ENCODE data around the gene THOC5. TPM values are rescaled to one million over a fixed set of nuclear protein-coding genes. Genes with fewer than 3 reads are reported as not detected.

THOC5 gene
- polyA plus RNA-seq, 1 of the 3 experiments (the other 2 are of a cell fraction) = 95.9 TPM

DNA sequence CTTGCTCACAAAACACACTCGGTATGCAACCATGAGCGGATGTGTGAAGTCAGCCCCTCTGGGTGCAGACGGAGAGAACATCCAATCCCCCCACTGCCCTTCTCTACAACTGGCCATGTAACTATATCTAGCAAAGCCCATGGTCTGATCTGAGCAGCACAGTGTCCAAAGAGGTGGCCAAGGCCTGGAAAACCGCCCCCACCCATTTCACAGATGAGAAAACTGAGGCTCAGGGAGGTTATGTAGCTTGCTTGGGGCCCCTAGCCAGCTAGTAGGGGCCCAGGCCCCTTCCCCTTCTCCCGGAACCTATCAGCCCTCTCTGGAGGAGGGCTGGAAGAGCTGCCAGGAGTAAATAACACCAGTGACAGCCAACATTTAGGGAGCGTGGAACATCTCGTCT is 89.0 kb downstream of the THOC5 start:
- no peak overlapping the region for H3K4me3 ChIP-seq (ENCODE audit: low read depth in 2 of 2, low read length in 1 of 2)
- peaks cover 0 to 4% of the 10 kb centered on the region in 2 experiments; a peak in 1 of 4 replicates for H3K4me1 ChIP-seq (ENCODE audit: control insufficient read depth in 1 of 2, insufficient read depth in 2 of 2, low read depth in 1 of 2, low read length in 1 of 2)
- H3K36me3 ChIP-seq (replicated peaks in 1 of 2; ENCODE audit: control insufficient read depth in 1 of 2, insufficient read depth in 2 of 2, low read length in 1 of 2) = no peaks in the 10 kb centered on the region
- H3K27me3 ChIP-seq (ENCODE audit: insufficient read depth) = no peaks in the 10 kb centered on the region
- DNase-seq = no peak
- no peak overlapping the region for H3K4me2 ChIP-seq
- H3K9me3 ChIP-seq = no peaks in the 10 kb centered on the region
- POLR2A ChIA-PET = no interaction called here
- H3K79me2 ChIP-seq (ENCODE audit: insufficient read depth) = no peaks in the 10 kb centered on the region
- H3F3A ChIP-seq (replicated peaks; ENCODE audit: insufficient read depth) = no peaks in the 10 kb centered on the region
- no peak overlapping the region for H3K27ac ChIP-seq (ENCODE audit: low read depth in 2 of 2, low read length in 1 of 2)
- 84% methylated on average over 6 of the region's 7 CpGs for WGBS (ENCODE audit: low lambda C conversion rate)
- H3K9me2 ChIP-seq = no peaks in the 10 kb centered on the region
- no peak overlapping the region for H3K9ac ChIP-seq
- no peak overlapping the region for H2AFZ ChIP-seq (ENCODE audit: low read depth)
- H4K20me1 ChIP-seq (ENCODE audit: insufficient read depth) = no peaks in the 10 kb centered on the region
- TF ChIP-seq, protein P1, sequence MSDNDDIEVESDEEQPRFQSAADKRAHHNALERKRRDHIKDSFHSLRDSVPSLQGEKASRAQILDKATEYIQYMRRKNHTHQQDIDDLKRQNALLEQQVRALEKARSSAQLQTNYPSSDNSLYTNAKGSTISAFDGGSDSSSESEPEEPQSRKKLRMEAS (IDR thresholded peaks at IDR 0.05; ENCODE audit: low read depth) = no peak
- CTCF ChIA-PET = no interaction called here

GRCh38 chr22:29463629-29464028 is 89.9 kb downstream of the THOC5 start:
- no peak for TF ChIP-seq EZH2phosphoT487 (IDR thresholded peaks at IDR 0.05; ENCODE audit: borderline replicate concordance, low read depth)
- TF ChIP-seq NFIC (IDR thresholded peaks at IDR 0.05; ENCODE audit: borderline replicate concordance) = no peak
- no peak for TF ChIP-seq FOSL2 (IDR thresholded peaks at IDR 0.05; ENCODE audit: borderline replicate concordance, low read depth)
- TF ChIP-seq RFX5 (IDR thresholded peaks at IDR 0.05; ENCODE audit: low read length) = no peak
- no peak for TF ChIP-seq SIN3A (IDR thresholded peaks at IDR 0.05; ENCODE audit: borderline replicate concordance, low read depth, low read length)
- H3K79me2 ChIP-seq (ENCODE audit: insufficient read depth) = no peaks in the 10 kb centered on the region
- ChIA-PET POLR2A (no interaction called here), CTCF (no interaction called here)
- 94% methylated on average over 5 of the region's 7 CpGs for WGBS (ENCODE audit: low lambda C conversion rate)
- H3K4me1 ChIP-seq (ENCODE audit: control insufficient read depth in 1 of 2, insufficient read depth in 2 of 2, low read depth in 1 of 2, low read length in 1 of 2) = peaks cover 0 to 4% of the 10 kb centered on the region in 2 experiments; a peak in 1 of 4 replicates
- H3K36me3 ChIP-seq (replicated peaks in 1 of 2; ENCODE audit: control insufficient read depth in 1 of 2, insufficient read depth in 2 of 2, low read length in 1 of 2) = no peaks in the 10 kb centered on the region
- no peak overlapping the region for H3K9ac ChIP-seq
- no peaks in the 10 kb centered on the region for H3K9me2 ChIP-seq
- H3K27me3 ChIP-seq (ENCODE audit: insufficient read depth) = no peaks in the 10 kb centered on the region
- H3K27ac ChIP-seq (ENCODE audit: low read depth in 2 of 2, low read length in 1 of 2) = no peak overlapping the region
- no peak overlapping the region for H3K4me3 ChIP-seq (ENCODE audit: low read depth in 2 of 2, low read length in 1 of 2)
- no peaks in the 10 kb centered on the region for H4K20me1 ChIP-seq (ENCODE audit: insufficient read depth)
- no peak for DNase-seq
- no peaks in the 10 kb centered on the region for H3K9me3 ChIP-seq
- no peak overlapping the region for H3K4me2 ChIP-seq
- no peaks in the 10 kb centered on the region for H3F3A ChIP-seq (replicated peaks; ENCODE audit: insufficient read depth)
- H2AFZ ChIP-seq (ENCODE audit: low read depth) = no peak overlapping the region

- H4K20me1 ChIP-seq (ENCODE audit: insufficient read depth) = no peaks in the 10 kb centered on the region
- ChIA-PET POLR2A (interaction anchor here (0.9 kb wide), 1 partner anchor 19 kb away, joined by 4 read pairs; the partner anchor contains the start of gene NEFH), CTCF (no interaction called here)
- H3K9me3 ChIP-seq = no peaks in the 10 kb centered on the region
- H3F3A ChIP-seq (replicated peaks; ENCODE audit: insufficient read depth) = no peaks in the 10 kb centered on the region
- no peak overlapping the region for H3K4me3 ChIP-seq (ENCODE audit: low read depth in 2 of 2, low read length in 1 of 2)
- H3K4me1 ChIP-seq (ENCODE audit: control insufficient read depth in 1 of 2, insufficient read depth in 2 of 2, low read depth in 1 of 2, low read length in 1 of 2) = peaks cover 0 to 6% of the 10 kb centered on the region in 2 experiments; a peak in 1 of 4 replicates
- DNase-seq = no peak
- H3K4me2 ChIP-seq = no peak overlapping the region
- H3K27ac ChIP-seq (ENCODE audit: low read depth in 2 of 2, low read length in 1 of 2) = no peak overlapping the region
- H3K27me3 ChIP-seq (ENCODE audit: insufficient read depth) = no peaks in the 10 kb centered on the region
- H3K36me3 ChIP-seq (replicated peaks in 1 of 2; ENCODE audit: control insufficient read depth in 1 of 2, insufficient read depth in 2 of 2, low read length in 1 of 2) = no peaks in the 10 kb centered on the region
- H3K79me2 ChIP-seq (ENCODE audit: insufficient read depth) = no peaks in the 10 kb centered on the region
- WGBS (ENCODE audit: low lambda C conversion rate) = 80% methylated on average over 5 of the region's 5 CpGs
- no peaks in the 10 kb centered on the region for H3K9me2 ChIP-seq
- no peak overlapping the region for H2AFZ ChIP-seq (ENCODE audit: low read depth)
- H3K9ac ChIP-seq = no peak overlapping the region
- no peak for TF ChIP-seq POLR2AphosphoS5 (IDR thresholded peaks at IDR 0.05; ENCODE audit: low read depth, low read length)
- no peak for TF ChIP-seq EZH2phosphoT487 (IDR thresholded peaks at IDR 0.05; ENCODE audit: borderline replicate concordance, low read depth)
- TF ChIP-seq JUND (IDR thresholded peaks at IDR 0.05) = no peak
- TF ChIP-seq TCF12 (IDR thresholded peaks at IDR 0.05) = no peak
- no peak for TF ChIP-seq MXI1 (IDR thresholded peaks at IDR 0.05; ENCODE audit: low read depth, low read length)
- no peak for TF ChIP-seq GATA2 (CRISPR knock-in tag; IDR thresholded peaks at IDR 0.05)
- TF ChIP-seq ELF1 (IDR thresholded peaks at IDR 0.05) = no peak
- TF ChIP-seq, protein P2, sequence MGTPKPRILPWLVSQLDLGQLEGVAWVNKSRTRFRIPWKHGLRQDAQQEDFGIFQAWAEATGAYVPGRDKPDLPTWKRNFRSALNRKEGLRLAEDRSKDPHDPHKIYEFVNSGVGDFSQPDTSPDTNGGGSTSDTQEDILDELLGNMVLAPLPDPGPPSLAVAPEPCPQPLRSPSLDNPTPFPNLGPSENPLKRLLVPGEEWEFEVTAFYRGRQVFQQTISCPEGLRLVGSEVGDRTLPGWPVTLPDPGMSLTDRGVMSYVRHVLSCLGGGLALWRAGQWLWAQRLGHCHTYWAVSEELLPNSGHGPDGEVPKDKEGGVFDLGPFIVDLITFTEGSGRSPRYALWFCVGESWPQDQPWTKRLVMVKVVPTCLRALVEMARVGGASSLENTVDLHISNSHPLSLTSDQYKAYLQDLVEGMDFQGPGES (IDR thresholded peaks at IDR 0.05; ENCODE audit: low read depth, low read length) = no peak
- TF ChIP-seq, protein P3, sequence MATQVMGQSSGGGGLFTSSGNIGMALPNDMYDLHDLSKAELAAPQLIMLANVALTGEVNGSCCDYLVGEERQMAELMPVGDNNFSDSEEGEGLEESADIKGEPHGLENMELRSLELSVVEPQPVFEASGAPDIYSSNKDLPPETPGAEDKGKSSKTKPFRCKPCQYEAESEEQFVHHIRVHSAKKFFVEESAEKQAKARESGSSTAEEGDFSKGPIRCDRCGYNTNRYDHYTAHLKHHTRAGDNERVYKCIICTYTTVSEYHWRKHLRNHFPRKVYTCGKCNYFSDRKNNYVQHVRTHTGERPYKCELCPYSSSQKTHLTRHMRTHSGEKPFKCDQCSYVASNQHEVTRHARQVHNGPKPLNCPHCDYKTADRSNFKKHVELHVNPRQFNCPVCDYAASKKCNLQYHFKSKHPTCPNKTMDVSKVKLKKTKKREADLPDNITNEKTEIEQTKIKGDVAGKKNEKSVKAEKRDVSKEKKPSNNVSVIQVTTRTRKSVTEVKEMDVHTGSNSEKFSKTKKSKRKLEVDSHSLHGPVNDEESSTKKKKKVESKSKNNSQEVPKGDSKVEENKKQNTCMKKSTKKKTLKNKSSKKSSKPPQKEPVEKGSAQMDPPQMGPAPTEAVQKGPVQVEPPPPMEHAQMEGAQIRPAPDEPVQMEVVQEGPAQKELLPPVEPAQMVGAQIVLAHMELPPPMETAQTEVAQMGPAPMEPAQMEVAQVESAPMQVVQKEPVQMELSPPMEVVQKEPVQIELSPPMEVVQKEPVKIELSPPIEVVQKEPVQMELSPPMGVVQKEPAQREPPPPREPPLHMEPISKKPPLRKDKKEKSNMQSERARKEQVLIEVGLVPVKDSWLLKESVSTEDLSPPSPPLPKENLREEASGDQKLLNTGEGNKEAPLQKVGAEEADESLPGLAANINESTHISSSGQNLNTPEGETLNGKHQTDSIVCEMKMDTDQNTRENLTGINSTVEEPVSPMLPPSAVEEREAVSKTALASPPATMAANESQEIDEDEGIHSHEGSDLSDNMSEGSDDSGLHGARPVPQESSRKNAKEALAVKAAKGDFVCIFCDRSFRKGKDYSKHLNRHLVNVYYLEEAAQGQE (IDR thresholded peaks at IDR 0.05; ENCODE audit: low read depth, low read length) = no peak
- no peak for TF ChIP-seq FOSL2 (IDR thresholded peaks at IDR 0.05; ENCODE audit: borderline replicate concordance, low read depth)
- TF ChIP-seq, protein P4, sequence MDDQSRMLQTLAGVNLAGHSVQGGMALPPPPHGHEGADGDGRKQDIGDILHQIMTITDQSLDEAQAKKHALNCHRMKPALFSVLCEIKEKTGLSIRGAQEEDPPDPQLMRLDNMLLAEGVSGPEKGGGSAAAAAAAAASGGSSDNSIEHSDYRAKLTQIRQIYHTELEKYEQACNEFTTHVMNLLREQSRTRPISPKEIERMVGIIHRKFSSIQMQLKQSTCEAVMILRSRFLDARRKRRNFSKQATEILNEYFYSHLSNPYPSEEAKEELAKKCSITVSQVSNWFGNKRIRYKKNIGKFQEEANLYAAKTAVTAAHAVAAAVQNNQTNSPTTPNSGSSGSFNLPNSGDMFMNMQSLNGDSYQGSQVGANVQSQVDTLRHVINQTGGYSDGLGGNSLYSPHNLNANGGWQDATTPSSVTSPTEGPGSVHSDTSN (IDR thresholded peaks at IDR 0.05) = no peak
- TF ChIP-seq MEF2A (IDR thresholded peaks at IDR 0.05; ENCODE audit: borderline replicate concordance, low read depth) = no peak
Observed at GRCh38 chr22:29461263-29461662, 92.3 kb downstream of the THOC5 start.
